Adrenal gland (tissue), 5 donors: ENCODE results near the gene UQCR10.

Experiments
- CTCF ChIP-seq, 6 experiments: fragments of 450-650 bp in 4 of 6; fragments of 200-600 bp in 2 of 6; sonication (generic) in 1 of 6; IDR thresholded peaks; 1 replicate in 5 of 6; 2 replicates in 1 of 6; pipeline versions ENCODE4 v1.5.1 to v1.8.0; 2016 to 2021; ENCODE audit warnings: antibody characterized with exemption in 6 of 6, mild to moderate bottlenecking in 2 of 6, moderate library complexity in 1 of 6
- POLR2A ChIP-seq, 2 donors: fragments of 450-650 bp; IDR thresholded peaks; one replicate each; pipeline ENCODE4 v1.6.1; 2017; ENCODE audit warnings: antibody characterized with exemption in 2 of 2, mild to moderate bottlenecking in 2 of 2, moderate library complexity in 1 of 2
- donor health status: DM: no; HTN: no; CAD: no.

GRCh38 chr22:29722151-29722550 is 45.0 kb upstream of the UQCR10 start:
- no peak for TF ChIP-seq CTCF (IDR thresholded peaks at IDR 0.05)
- no peak for TF ChIP-seq POLR2A (IDR thresholded peaks at IDR 0.05)
